ENCODE results near the gene DTX3.

The DTX3 gene

DNA sequence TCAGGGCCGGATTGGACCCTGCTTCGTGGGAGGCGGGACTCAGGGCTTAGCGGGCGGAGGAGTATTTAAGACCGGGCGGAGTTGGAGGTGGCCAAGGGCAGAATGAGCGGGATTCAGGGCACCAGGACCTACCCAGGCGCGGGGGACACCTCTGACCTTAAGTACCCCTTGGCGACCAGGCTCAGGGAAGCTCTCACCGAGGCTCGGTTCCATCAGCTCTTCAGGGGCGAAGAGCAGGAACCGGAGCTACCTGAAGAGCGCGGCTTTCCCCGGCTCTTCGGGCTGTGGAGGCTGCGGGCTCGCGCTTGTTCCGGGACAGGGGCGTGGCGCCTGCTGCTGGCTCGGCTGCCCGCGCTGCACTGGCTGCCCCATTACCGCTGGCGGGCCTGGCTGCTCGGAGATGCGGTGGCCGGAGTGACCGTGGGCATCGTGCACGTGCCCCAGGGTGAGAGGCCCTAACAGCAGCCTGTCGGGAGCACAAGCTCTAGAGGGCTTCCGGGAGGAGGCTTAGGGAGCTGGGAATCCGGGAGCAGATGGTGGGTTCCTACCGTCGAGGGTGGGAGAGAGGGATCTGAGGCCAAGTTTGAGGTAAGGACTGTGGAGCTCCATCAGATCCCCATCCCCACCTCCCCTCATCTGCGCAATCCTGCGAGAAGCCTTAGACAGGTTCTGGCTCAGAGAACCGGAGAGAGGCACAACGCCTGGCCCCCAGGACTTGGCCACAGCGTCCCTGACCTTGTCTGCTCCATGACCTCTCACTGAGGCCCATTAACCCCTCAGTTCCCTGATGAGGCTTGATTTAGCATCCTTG, 15.0 kb downstream of the DTX3 start:
- TF ChIP-seq, protein P1, sequence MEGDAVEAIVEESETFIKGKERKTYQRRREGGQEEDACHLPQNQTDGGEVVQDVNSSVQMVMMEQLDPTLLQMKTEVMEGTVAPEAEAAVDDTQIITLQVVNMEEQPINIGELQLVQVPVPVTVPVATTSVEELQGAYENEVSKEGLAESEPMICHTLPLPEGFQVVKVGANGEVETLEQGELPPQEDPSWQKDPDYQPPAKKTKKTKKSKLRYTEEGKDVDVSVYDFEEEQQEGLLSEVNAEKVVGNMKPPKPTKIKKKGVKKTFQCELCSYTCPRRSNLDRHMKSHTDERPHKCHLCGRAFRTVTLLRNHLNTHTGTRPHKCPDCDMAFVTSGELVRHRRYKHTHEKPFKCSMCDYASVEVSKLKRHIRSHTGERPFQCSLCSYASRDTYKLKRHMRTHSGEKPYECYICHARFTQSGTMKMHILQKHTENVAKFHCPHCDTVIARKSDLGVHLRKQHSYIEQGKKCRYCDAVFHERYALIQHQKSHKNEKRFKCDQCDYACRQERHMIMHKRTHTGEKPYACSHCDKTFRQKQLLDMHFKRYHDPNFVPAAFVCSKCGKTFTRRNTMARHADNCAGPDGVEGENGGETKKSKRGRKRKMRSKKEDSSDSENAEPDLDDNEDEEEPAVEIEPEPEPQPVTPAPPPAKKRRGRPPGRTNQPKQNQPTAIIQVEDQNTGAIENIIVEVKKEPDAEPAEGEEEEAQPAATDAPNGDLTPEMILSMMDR (IDR thresholded peaks at IDR 0.05; ENCODE audit: low read depth, low read length, missing control alignments) = no peak
- in situ Hi-C loops (cut with HindIII; ENCODE audit: low sequenced_read_pairs) = no loop called here
- H3K4me3 ChIP-seq (ENCODE audit: low read depth, low read length) = no peak overlapping the region
- no peak for DNase-seq (ENCODE audit: low read depth)

- in situ Hi-C loops (cut with HindIII; ENCODE audit: low sequenced_read_pairs) = no loop called here
- H3K4me3 ChIP-seq (ENCODE audit: low read depth, low read length) = no peak overlapping the region
- DNase-seq (ENCODE audit: low read depth) = no peak
- TF ChIP-seq, protein P1 (IDR thresholded peaks at IDR 0.05; ENCODE audit: low read depth, low read length, missing control alignments) = no peak
Measured at GRCh38 chr12:57620245-57620935, 15.8 kb downstream of the DTX3 start.

GRCh38 chr12:57620936-57621496, 16.4 kb downstream of the DTX3 start:
- DNase-seq (ENCODE audit: low read depth) = no peak
- in situ Hi-C loops (cut with HindIII; ENCODE audit: low sequenced_read_pairs) = no loop called here
- TF ChIP-seq, protein P1 (IDR thresholded peaks at IDR 0.05; ENCODE audit: low read depth, low read length, missing control alignments) = no peak

DNA sequence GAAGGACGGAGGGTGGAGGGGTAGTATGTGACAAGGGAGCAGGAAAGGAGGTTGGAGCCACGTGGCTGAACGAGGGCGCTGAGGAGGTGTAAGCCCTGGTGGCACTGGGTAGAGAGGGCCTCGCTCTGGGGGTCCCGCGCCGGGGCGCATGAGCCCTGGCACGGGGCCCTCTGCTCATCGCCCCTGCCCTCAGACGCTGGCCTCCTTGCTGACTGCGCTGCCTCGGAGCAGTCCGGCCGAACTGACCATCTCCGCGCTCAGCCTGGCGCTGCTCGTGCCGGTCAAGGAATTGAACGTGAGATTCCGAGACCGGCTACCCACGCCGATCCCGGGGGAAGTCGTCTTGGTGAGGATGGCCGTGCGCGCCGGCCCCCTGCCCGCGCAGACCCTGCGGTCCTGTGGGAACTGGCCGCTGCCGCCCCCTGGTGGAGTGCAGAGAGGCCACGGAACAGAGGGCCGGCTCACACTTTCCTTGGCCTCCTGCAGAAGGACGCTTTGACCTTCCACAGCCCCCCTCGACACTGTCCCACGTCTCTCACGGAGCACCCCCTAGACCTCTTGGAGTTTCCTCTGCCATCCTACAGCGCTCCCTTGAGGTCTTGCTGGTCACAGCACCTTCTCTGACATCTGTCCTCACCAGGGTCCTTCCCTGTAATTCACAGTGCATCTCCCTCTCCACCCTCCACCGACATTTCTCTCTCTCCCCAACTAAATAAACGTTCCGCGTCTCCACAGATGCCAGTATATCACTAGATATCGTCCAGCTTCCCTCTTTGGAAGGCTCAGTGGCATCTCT, 17.1 kb downstream of the DTX3 start:
- TF ChIP-seq, protein P1 (IDR thresholded peaks at IDR 0.05; ENCODE audit: low read depth, low read length, missing control alignments) = peak; percentile 93

More at GRCh38 chr12:57620936-57621496, 16.4 kb downstream of the DTX3 start:
- H3K4me3 ChIP-seq (ENCODE audit: low read depth, low read length) = peak overlapping the region; percentile 32

DNA sequence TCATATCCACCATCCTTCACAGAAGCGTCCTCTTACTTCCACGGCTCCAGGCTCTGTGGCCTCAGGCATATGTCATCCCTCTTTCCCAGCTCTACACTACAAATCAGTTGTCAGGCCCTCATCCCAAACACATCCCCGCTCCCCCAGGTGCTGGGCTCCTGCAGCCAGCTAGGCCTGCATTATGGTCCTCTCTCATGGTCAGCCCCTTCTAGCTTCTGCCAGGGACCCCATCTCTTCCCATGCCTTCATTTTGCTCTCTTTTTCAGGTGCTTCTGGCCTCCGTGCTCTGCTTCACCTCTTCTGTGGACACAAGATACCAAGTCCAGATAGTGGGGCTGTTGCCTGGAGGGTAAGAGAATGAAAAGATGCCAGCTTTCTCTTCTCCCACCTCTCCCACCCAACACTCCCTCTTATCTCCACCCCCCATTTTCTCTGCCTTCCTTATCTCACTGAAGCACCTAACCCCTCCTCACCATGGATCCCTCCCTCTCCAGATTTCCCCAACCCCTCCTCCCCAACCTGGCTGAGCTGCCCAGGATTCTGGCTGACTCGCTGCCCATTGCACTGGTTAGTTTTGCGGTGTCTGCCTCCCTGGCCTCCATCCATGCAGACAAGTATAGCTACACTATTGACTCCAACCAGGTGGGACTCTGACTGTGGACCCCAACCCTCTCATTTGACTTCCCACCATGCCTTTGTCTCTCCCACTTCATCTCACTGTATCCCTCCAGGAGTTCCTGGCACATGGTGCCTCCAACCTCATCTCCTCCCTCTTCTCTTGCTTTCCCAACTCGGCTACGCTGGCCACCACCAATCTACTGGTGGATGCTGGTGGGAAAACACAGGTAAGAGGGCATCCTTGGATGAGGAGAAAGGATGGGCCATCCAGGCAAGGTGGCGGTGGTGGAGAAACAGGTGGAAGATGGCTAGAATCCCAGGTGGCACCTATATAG, 17.9 kb downstream of the DTX3 start:
- TF ChIP-seq, protein P1 (IDR thresholded peaks at IDR 0.05; ENCODE audit: low read depth, low read length, missing control alignments) = no peak

More for the DNA sequence above, 17.1 kb downstream of the DTX3 start:
- peak overlapping the region; percentile 32 for H3K4me3 ChIP-seq (ENCODE audit: low read depth, low read length)
- DNase-seq (ENCODE audit: low read depth) = no peak
- in situ Hi-C loops (cut with HindIII; ENCODE audit: low sequenced_read_pairs) = no loop called here

More for the DNA sequence above, 17.9 kb downstream of the DTX3 start:
- in situ Hi-C loops (cut with HindIII; ENCODE audit: low sequenced_read_pairs) = no loop called here
- DNase-seq (ENCODE audit: low read depth) = no peak
- H3K4me3 ChIP-seq (ENCODE audit: low read depth, low read length) = no peak overlapping the region
